ENCODE measurements around the gene ZNG1B. TPM values are rescaled to one million over a fixed set of nuclear protein-coding genes. Genes with fewer than 3 reads are reported as not detected.
"Not testable (repeated sequence)": the region's sequence is repeated elsewhere in the genome, so short reads cannot be mapped to it uniquely, and the experiment has no call there.

The ZNG1B gene
- polyA plus RNA-seq, 1 donor (not counting 4 experiments of a cell fraction or from before 2014, with no cell fraction given): 34.0 TPM

DNA sequence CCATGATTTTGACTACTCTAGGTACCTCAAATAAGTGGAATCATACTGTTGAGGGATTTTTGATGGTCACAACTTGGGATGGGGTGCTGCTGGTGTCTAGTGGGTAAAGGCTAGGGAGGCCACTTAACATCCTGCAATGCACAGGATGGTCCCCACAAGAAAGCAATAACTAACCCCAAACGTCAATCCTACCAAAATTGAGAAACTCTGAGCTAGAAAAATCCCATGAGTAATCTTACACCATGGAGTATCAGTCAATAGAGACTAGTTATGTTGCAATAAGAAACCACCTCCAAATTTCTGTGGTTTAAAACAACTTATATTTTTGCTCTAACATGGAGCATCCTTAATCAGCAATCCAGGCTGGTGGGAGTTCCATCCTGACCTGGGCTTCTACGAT is 79.5 kb downstream of the ZNG1B start:
- H3K36me3 ChIP-seq (ENCODE audit: control insufficient read depth in 2 of 2, extremely low read depth in 1 of 2, insufficient read depth in 2 of 2, low read length in 2 of 2); H3K79me2 ChIP-seq (ENCODE audit: control insufficient read depth, insufficient read depth, low read length); H3K9me1 ChIP-seq (ENCODE audit: control insufficient read depth, extremely low read depth, insufficient read depth, low read length); H3K9ac ChIP-seq (ENCODE audit: control insufficient read depth, extremely low read depth, insufficient read depth, low read length); H3K27me3 ChIP-seq (ENCODE audit: control insufficient read depth, extremely low read depth, insufficient read depth, low read length); FAIRE-seq; H3K4me2 ChIP-seq (ENCODE audit: control insufficient read depth, extremely low read depth, insufficient read depth, low read depth, low read length); H3K4me1 ChIP-seq (ENCODE audit: control insufficient read depth, extremely low read depth, insufficient read depth, low read length); dilution Hi-C loops (cut with MboI; ENCODE audit: extremely low pct_ligation_motif_present, low sequenced_read_pairs); H3K4me3 ChIP-seq (ENCODE audit: control insufficient read depth in 2 of 3, extremely low read depth in 1 of 3, insufficient read depth in 2 of 3, low read depth in 1 of 3, low read length in 3 of 3); DNase-seq (ENCODE audit: low read depth, low spot score); H3K9me3 ChIP-seq (ENCODE audit: control insufficient read depth, low read depth, low read length); H3K27ac ChIP-seq (ENCODE audit: control insufficient read depth, insufficient read depth, low read length); H2AFZ ChIP-seq (ENCODE audit: control insufficient read depth, low read length); H4K20me1 ChIP-seq (ENCODE audit: control insufficient read depth, extremely low read depth, insufficient read depth, low read length): not testable (repeated sequence)

DNA sequence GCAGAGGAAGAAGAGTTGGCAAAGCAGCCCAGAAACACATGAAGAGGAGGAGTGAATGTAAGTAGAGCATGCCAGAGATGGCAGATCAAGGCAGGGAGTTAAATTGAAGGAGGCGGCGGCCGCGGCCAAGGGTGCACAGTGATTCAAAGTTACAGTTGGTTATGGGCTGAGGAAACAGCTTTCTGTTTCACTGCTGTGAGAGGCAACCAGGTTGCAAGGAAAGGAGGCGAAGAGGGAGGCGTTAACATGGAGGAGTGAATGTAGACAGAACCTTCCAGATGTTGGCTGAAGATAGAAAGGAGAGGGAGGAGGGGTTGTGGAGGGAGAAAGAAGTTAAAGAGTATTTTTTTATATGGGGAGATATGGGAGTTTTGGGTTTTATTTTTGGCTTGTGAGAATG is 83.3 kb downstream of the ZNG1B start:
- H3K79me2 ChIP-seq (ENCODE audit: control insufficient read depth, insufficient read depth, low read length); H3K9me1 ChIP-seq (ENCODE audit: control insufficient read depth, extremely low read depth, insufficient read depth, low read length); H3K27ac ChIP-seq (ENCODE audit: control insufficient read depth, insufficient read depth, low read length); FAIRE-seq; H3K4me2 ChIP-seq (ENCODE audit: control insufficient read depth, extremely low read depth, insufficient read depth, low read depth, low read length); DNase-seq (ENCODE audit: low read depth, low spot score); H4K20me1 ChIP-seq (ENCODE audit: control insufficient read depth, extremely low read depth, insufficient read depth, low read length); H3K4me1 ChIP-seq (ENCODE audit: control insufficient read depth, extremely low read depth, insufficient read depth, low read length); H3K36me3 ChIP-seq (ENCODE audit: control insufficient read depth in 2 of 2, extremely low read depth in 1 of 2, insufficient read depth in 2 of 2, low read length in 2 of 2); dilution Hi-C loops (cut with MboI; ENCODE audit: extremely low pct_ligation_motif_present, low sequenced_read_pairs); H3K9me3 ChIP-seq (ENCODE audit: control insufficient read depth, low read depth, low read length); H3K27me3 ChIP-seq (ENCODE audit: control insufficient read depth, extremely low read depth, insufficient read depth, low read length); H3K9ac ChIP-seq (ENCODE audit: control insufficient read depth, extremely low read depth, insufficient read depth, low read length); H3K4me3 ChIP-seq (ENCODE audit: control insufficient read depth in 2 of 3, extremely low read depth in 1 of 3, insufficient read depth in 2 of 3, low read depth in 1 of 3, low read length in 3 of 3); H2AFZ ChIP-seq (ENCODE audit: control insufficient read depth, low read length): not testable (repeated sequence)

DNA sequence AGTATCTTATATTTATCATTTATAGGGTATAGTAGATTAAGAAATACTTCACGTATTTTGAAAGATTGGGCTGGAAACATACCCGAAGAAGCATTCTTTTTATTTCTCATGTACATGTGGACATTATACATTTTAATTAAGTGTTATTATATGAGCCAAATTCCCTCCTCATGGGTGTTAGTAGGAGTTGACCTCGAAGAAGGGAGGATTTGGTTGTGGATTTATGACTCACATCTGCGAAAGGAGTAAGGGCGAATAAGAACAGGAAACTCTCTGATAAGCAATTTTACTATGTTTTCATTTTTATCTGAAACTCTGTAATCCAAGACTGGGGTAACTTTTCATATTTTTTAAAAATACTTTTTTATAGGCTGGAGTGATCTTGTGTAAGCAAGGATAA is 84.0 kb downstream of the ZNG1B start:
- H3K4me3 ChIP-seq (ENCODE audit: control insufficient read depth in 2 of 3, extremely low read depth in 1 of 3, insufficient read depth in 2 of 3, low read depth in 1 of 3, low read length in 3 of 3); H3K27ac ChIP-seq (ENCODE audit: control insufficient read depth, insufficient read depth, low read length); H3K27me3 ChIP-seq (ENCODE audit: control insufficient read depth, extremely low read depth, insufficient read depth, low read length); H3K9me3 ChIP-seq (ENCODE audit: control insufficient read depth, low read depth, low read length); DNase-seq (ENCODE audit: low read depth, low spot score); FAIRE-seq; H3K9me1 ChIP-seq (ENCODE audit: control insufficient read depth, extremely low read depth, insufficient read depth, low read length); H2AFZ ChIP-seq (ENCODE audit: control insufficient read depth, low read length); H3K9ac ChIP-seq (ENCODE audit: control insufficient read depth, extremely low read depth, insufficient read depth, low read length); H3K36me3 ChIP-seq (ENCODE audit: control insufficient read depth in 2 of 2, extremely low read depth in 1 of 2, insufficient read depth in 2 of 2, low read length in 2 of 2); H4K20me1 ChIP-seq (ENCODE audit: control insufficient read depth, extremely low read depth, insufficient read depth, low read length); H3K4me1 ChIP-seq (ENCODE audit: control insufficient read depth, extremely low read depth, insufficient read depth, low read length); H3K79me2 ChIP-seq (ENCODE audit: control insufficient read depth, insufficient read depth, low read length); H3K4me2 ChIP-seq (ENCODE audit: control insufficient read depth, extremely low read depth, insufficient read depth, low read depth, low read length); dilution Hi-C loops (cut with MboI; ENCODE audit: extremely low pct_ligation_motif_present, low sequenced_read_pairs): not testable (repeated sequence)

DNA sequence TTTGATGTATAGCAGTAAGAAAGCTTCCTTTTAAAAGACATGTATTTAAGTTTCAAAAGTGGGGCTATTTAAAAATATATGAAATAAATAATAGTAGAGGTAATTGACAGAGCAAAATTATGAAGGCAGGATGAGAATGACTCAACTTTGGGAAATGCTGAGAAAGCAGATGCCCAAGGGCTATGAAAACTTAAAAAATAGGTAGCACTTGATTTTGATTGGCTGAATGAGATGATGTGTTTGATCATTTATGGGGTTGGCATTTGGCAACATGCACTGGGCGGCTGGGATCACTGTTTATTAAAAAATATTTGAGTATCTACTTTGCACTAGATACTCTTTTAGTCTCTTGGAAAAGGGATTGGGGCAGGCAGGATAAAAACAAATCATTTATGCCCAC is 87.5 kb downstream of the ZNG1B start:
- H3K36me3 ChIP-seq (ENCODE audit: control insufficient read depth in 2 of 2, extremely low read depth in 1 of 2, insufficient read depth in 2 of 2, low read length in 2 of 2); H2AFZ ChIP-seq (ENCODE audit: control insufficient read depth, low read length); H3K4me3 ChIP-seq (ENCODE audit: control insufficient read depth in 2 of 3, extremely low read depth in 1 of 3, insufficient read depth in 2 of 3, low read depth in 1 of 3, low read length in 3 of 3); H4K20me1 ChIP-seq (ENCODE audit: control insufficient read depth, extremely low read depth, insufficient read depth, low read length); H3K9me3 ChIP-seq (ENCODE audit: control insufficient read depth, low read depth, low read length); DNase-seq (ENCODE audit: low read depth, low spot score); H3K9me1 ChIP-seq (ENCODE audit: control insufficient read depth, extremely low read depth, insufficient read depth, low read length); H3K9ac ChIP-seq (ENCODE audit: control insufficient read depth, extremely low read depth, insufficient read depth, low read length); FAIRE-seq; H3K27me3 ChIP-seq (ENCODE audit: control insufficient read depth, extremely low read depth, insufficient read depth, low read length); H3K4me1 ChIP-seq (ENCODE audit: control insufficient read depth, extremely low read depth, insufficient read depth, low read length); H3K79me2 ChIP-seq (ENCODE audit: control insufficient read depth, insufficient read depth, low read length); H3K4me2 ChIP-seq (ENCODE audit: control insufficient read depth, extremely low read depth, insufficient read depth, low read depth, low read length); H3K27ac ChIP-seq (ENCODE audit: control insufficient read depth, insufficient read depth, low read length); dilution Hi-C loops (cut with MboI; ENCODE audit: extremely low pct_ligation_motif_present, low sequenced_read_pairs): not testable (repeated sequence)

DNA sequence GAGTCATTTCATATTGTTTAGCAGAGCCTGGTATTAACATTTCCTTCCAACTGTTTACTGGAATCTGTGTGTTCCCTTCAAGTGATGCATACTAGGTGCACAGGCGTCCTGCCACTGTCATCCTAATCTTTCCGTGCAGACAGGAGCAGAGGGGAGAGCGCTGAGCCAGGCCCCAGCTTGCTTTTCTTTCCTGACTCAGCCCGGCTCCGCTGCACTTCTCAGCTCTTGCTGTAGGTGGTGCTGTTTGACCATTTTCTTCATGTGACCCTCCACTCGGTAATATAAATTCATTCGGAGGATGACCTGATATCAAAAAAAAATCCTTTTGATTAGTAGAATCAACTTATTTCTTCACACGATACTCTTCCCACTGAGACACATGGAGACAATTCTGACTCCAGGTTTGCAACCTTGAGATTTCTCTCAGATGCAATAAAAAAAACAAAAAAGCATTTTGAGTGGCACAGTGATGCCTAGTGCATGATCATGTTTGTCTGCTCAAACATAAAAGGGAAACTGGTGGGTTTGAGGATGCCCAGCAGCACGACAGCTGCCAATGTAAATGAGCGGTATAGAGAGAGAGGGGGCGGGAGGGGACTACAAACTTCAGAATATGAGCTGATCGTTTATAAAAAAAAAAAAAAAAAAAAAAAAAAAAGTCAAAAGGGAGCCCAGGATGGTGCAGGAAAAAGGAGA is 90.0 kb downstream of the ZNG1B start:
- H3K79me2 ChIP-seq (ENCODE audit: control insufficient read depth, insufficient read depth, low read length); H3K27me3 ChIP-seq (ENCODE audit: control insufficient read depth, extremely low read depth, insufficient read depth, low read length); FAIRE-seq; H3K4me3 ChIP-seq (ENCODE audit: control insufficient read depth in 2 of 3, extremely low read depth in 1 of 3, insufficient read depth in 2 of 3, low read depth in 1 of 3, low read length in 3 of 3); H2AFZ ChIP-seq (ENCODE audit: control insufficient read depth, low read length); H3K36me3 ChIP-seq (ENCODE audit: control insufficient read depth in 2 of 2, extremely low read depth in 1 of 2, insufficient read depth in 2 of 2, low read length in 2 of 2); H3K9ac ChIP-seq (ENCODE audit: control insufficient read depth, extremely low read depth, insufficient read depth, low read length); H4K20me1 ChIP-seq (ENCODE audit: control insufficient read depth, extremely low read depth, insufficient read depth, low read length); dilution Hi-C loops (cut with MboI; ENCODE audit: extremely low pct_ligation_motif_present, low sequenced_read_pairs); H3K9me3 ChIP-seq (ENCODE audit: control insufficient read depth, low read depth, low read length); H3K4me1 ChIP-seq (ENCODE audit: control insufficient read depth, extremely low read depth, insufficient read depth, low read length); H3K27ac ChIP-seq (ENCODE audit: control insufficient read depth, insufficient read depth, low read length); H3K9me1 ChIP-seq (ENCODE audit: control insufficient read depth, extremely low read depth, insufficient read depth, low read length); DNase-seq (ENCODE audit: low read depth, low spot score); H3K4me2 ChIP-seq (ENCODE audit: control insufficient read depth, extremely low read depth, insufficient read depth, low read depth, low read length): not testable (repeated sequence)
